Activated naive CD8-positive, alpha-beta T cell treated with anti-CD3 and anti-CD28 coated beads, Interleukin-2, amount 50 U/mL, for 24 hours (primary cell): Measurements from ENCODE around the gene ACOT6.
"Not testable (repeated sequence)": the region's sequence is repeated elsewhere in the genome, so short reads cannot be mapped to it uniquely, and the experiment has no call there.

Experiments
- ATAC-seq: fragments of 150-1000 bp; cut with Tn5 transposase; one replicate; pipeline ENCODE4 v1.10.0; 2021
- DNase-seq: peaks from one replicate; pipeline ENCODE4 v3.0.0; 2021
- H3K27ac Mint-ChIP-seq: one replicate; pipeline ENCODE4 v1.8.0; 2021; ENCODE audit warnings: mild to moderate bottlenecking, mixed read lengths
- H3K27me3 Mint-ChIP-seq: one replicate; pipeline ENCODE4 v1.8.0; 2021; ENCODE audit warnings: mixed read lengths
- H3K36me3 Mint-ChIP-seq: one replicate; pipeline ENCODE4 v1.8.0; 2021; ENCODE audit warnings: low read depth, mixed read lengths
- H3K4me1 Mint-ChIP-seq: one replicate; pipeline ENCODE4 v1.8.0; 2021; ENCODE audit warnings: mixed read lengths
- H3K4me3 Mint-ChIP-seq: one replicate; pipeline ENCODE4 v1.8.0; 2021; ENCODE audit warnings: mild to moderate bottlenecking, moderate library complexity, mixed read lengths
- H3K9me3 Mint-ChIP-seq: one replicate; pipeline ENCODE4 v1.8.0; 2021; ENCODE audit warnings: mixed read lengths

Gene ACOT6

GRCh38 chr14:73577214-73577613 is 35.1 kb upstream of the ACOT6 start:
- DNase-seq, H3K4me3 Mint-ChIP-seq, H3K27ac Mint-ChIP-seq, H3K4me1 Mint-ChIP-seq, H3K9me3 Mint-ChIP-seq, ATAC-seq, H3K27me3 Mint-ChIP-seq: not testable (repeated sequence)
- peaks cover 20% of the 10 kb centered on the region for H3K36me3 Mint-ChIP-seq

- H3K4me3 Mint-ChIP-seq, H3K36me3 Mint-ChIP-seq, DNase-seq, H3K4me1 Mint-ChIP-seq, H3K27me3 Mint-ChIP-seq, ATAC-seq, H3K9me3 Mint-ChIP-seq, H3K27ac Mint-ChIP-seq: not testable (repeated sequence)
These were observed 30.0 kb upstream of the ACOT6 start for GRCh38 chr14:73582102-73582979.

GRCh38 chr14:73588695-73589094 is 23.6 kb upstream of the ACOT6 start:
- no peaks in the 10 kb centered on the region for H3K36me3 Mint-ChIP-seq
- peaks cover 8% of the 10 kb centered on the region for H3K4me1 Mint-ChIP-seq
- ATAC-seq (no peak), DNase-seq (no peak)
- H3K27me3 Mint-ChIP-seq = peaks cover 6% of the 10 kb centered on the region
- no peak overlapping the region for H3K27ac Mint-ChIP-seq
- H3K9me3 Mint-ChIP-seq = no peaks in the 10 kb centered on the region
- H3K4me3 Mint-ChIP-seq = no peak overlapping the region

GRCh38 chr14:73589116-73589515 is 23.2 kb upstream of the ACOT6 start:
- no peaks in the 10 kb centered on the region for H3K36me3 Mint-ChIP-seq
- H3K27me3 Mint-ChIP-seq = peaks cover 6% of the 10 kb centered on the region
- H3K27ac Mint-ChIP-seq = no peak overlapping the region
- H3K4me1 Mint-ChIP-seq = peaks cover 8% of the 10 kb centered on the region
- H3K4me3 Mint-ChIP-seq = no peak overlapping the region
- ATAC-seq (no peak), DNase-seq (no peak)
- no peaks in the 10 kb centered on the region for H3K9me3 Mint-ChIP-seq

GRCh38 chr14:73590673-73591004 is 21.7 kb upstream of the ACOT6 start:
- H3K27ac Mint-ChIP-seq, H3K4me3 Mint-ChIP-seq, ATAC-seq, H3K36me3 Mint-ChIP-seq, H3K9me3 Mint-ChIP-seq, H3K4me1 Mint-ChIP-seq, H3K27me3 Mint-ChIP-seq, DNase-seq: not testable (repeated sequence)

GRCh38 chr14:73591690-73592449 is 20.4 kb upstream of the ACOT6 start, which contains the start of gene ACOT4:
Gene ACOT4, plus strand, starts transcription at chr14:73591873. Its CDS starts 87 bp downstream, at chr14:73591960.
- Mint-ChIP-seq H3K4me1 (peaks cover 8% of the 10 kb centered on the region), H3K27me3 (peaks cover 6% of the 10 kb centered on the region), H3K9me3 (no peaks in the 10 kb centered on the region), H3K27ac (no peak within 1 kb of the TSS), H3K36me3 (no peaks in the 10 kb centered on the region), H3K4me3 (peak within 1 kb of the TSS; percentile 67)
- peak; percentile 78 for ATAC-seq
- peak; percentile 34 for DNase-seq

- H3K27me3 Mint-ChIP-seq = peaks cover 6% of the 10 kb centered on the region
- H3K36me3 Mint-ChIP-seq = no peaks in the 10 kb centered on the region
- DNase-seq = no peak
- no peak overlapping the region for H3K27ac Mint-ChIP-seq
- no peak overlapping the region for H3K4me3 Mint-ChIP-seq
- peaks cover 8% of the 10 kb centered on the region for H3K4me1 Mint-ChIP-seq
- H3K9me3 Mint-ChIP-seq = no peaks in the 10 kb centered on the region
- no peak for ATAC-seq
These were observed 17.8 kb upstream of the ACOT6 start for GRCh38 chr14:73594491-73594890.

GRCh38 chr14:73599499-73599898 is 12.8 kb upstream of the ACOT6 start:
- no peaks in the 10 kb centered on the region for H3K4me1 Mint-ChIP-seq
- no peaks in the 10 kb centered on the region for H3K9me3 Mint-ChIP-seq
- no peaks in the 10 kb centered on the region for H3K36me3 Mint-ChIP-seq
- DNase-seq = no peak
- no peak overlapping the region for H3K4me3 Mint-ChIP-seq
- H3K27me3 Mint-ChIP-seq = no peaks in the 10 kb centered on the region
- no peak overlapping the region for H3K27ac Mint-ChIP-seq
- no peak for ATAC-seq

- no peaks in the 10 kb centered on the region for H3K9me3 Mint-ChIP-seq
- DNase-seq = no peak
- no peaks in the 10 kb centered on the region for H3K27me3 Mint-ChIP-seq
- H3K36me3 Mint-ChIP-seq = no peaks in the 10 kb centered on the region
- no peaks in the 10 kb centered on the region for H3K4me1 Mint-ChIP-seq
- ATAC-seq = no peak
- no peak overlapping the region for H3K27ac Mint-ChIP-seq
- no peak overlapping the region for H3K4me3 Mint-ChIP-seq
These were observed 9.3 kb upstream of the ACOT6 start for GRCh38 chr14:73602994-73603393.

- Mint-ChIP-seq H3K4me3 (no peak overlapping the region), H3K9me3 (no peaks in the 10 kb centered on the region), H3K36me3 (no peaks in the 10 kb centered on the region), H3K27me3 (peaks cover 3% of the 10 kb centered on the region), H3K27ac (no peak overlapping the region), H3K4me1 (no peaks in the 10 kb centered on the region)
- DNase-seq (no peak), ATAC-seq (no peak)
These were observed 6.0 kb upstream of the ACOT6 start for GRCh38 chr14:73606271-73606670.

GRCh38 chr14:73607241-73607640 is 5.1 kb upstream of the ACOT6 start:
- H3K36me3 Mint-ChIP-seq = no peaks in the 10 kb centered on the region
- no peaks in the 10 kb centered on the region for H3K9me3 Mint-ChIP-seq
- peaks cover 3% of the 10 kb centered on the region for H3K27me3 Mint-ChIP-seq
- H3K27ac Mint-ChIP-seq = no peak overlapping the region
- H3K4me1 Mint-ChIP-seq = peaks cover 3% of the 10 kb centered on the region
- H3K4me3 Mint-ChIP-seq = no peak overlapping the region
- no peak for ATAC-seq
- DNase-seq = no peak

GRCh38 chr14:73610687-73611086 is 1.6 kb upstream of the ACOT6 start:
- Mint-ChIP-seq H3K27ac (no peak overlapping the region), H3K4me3 (no peak overlapping the region), H3K4me1 (peaks cover 6% of the 10 kb centered on the region), H3K27me3 (peaks cover 5% of the 10 kb centered on the region), H3K36me3 (no peaks in the 10 kb centered on the region), H3K9me3 (no peaks in the 10 kb centered on the region)
- no peak for ATAC-seq
- no peak for DNase-seq

GRCh38 chr14:73613046-73613383 is 698 bp downstream of the ACOT6 start:
- H3K4me1 Mint-ChIP-seq = peaks cover 6% of the 10 kb centered on the region
- ATAC-seq (no peak), DNase-seq (no peak)
- H3K9me3 Mint-ChIP-seq = no peaks in the 10 kb centered on the region
- H3K36me3 Mint-ChIP-seq = no peaks in the 10 kb centered on the region
- H3K27ac Mint-ChIP-seq = no peak overlapping the region
- peak overlapping the region; percentile 77 for H3K4me3 Mint-ChIP-seq
- H3K27me3 Mint-ChIP-seq = peaks cover 5% of the 10 kb centered on the region

GRCh38 chr14:73613419-73613963 is 1.2 kb downstream of the ACOT6 start:
- Mint-ChIP-seq H3K9me3 (no peaks in the 10 kb centered on the region), H3K36me3 (no peaks in the 10 kb centered on the region), H3K27ac (no peak overlapping the region), H3K4me1 (peaks cover 6% of the 10 kb centered on the region), H3K4me3 (peak overlapping the region; percentile 77), H3K27me3 (peaks cover 2% of the 10 kb centered on the region)
- DNase-seq = no peak
- ATAC-seq = no peak

- H3K36me3 Mint-ChIP-seq = no peaks in the 10 kb centered on the region
- H3K27ac Mint-ChIP-seq = no peak overlapping the region
- no peak overlapping the region for H3K4me3 Mint-ChIP-seq
- H3K4me1 Mint-ChIP-seq = peaks cover 6% of the 10 kb centered on the region
- ATAC-seq (no peak), DNase-seq (no peak)
- peaks cover 2% of the 10 kb centered on the region for H3K27me3 Mint-ChIP-seq
- H3K9me3 Mint-ChIP-seq = no peaks in the 10 kb centered on the region
These were observed 4.5 kb downstream of the ACOT6 start for GRCh38 chr14:73616831-73617230.
